Measurements from ENCODE around the gene SPNS3.

GRCh38 chr17:4453812-4454591 is 20.3 kb downstream of the SPNS3 start:
- TF ChIP-seq CTCF (IDR thresholded peaks at IDR 0.05 in 2 of 3, conservative IDR thresholded peaks at IDR 0.05 in 1 of 3; ENCODE audit: borderline replicate concordance in 1 of 3, insufficient read depth in 1 of 3, low read depth in 2 of 3, low read length in 2 of 3) (no peak), TCF7L2 (IDR thresholded peaks at IDR 0.05; ENCODE audit: borderline replicate concordance, extremely low read depth, insufficient read depth, insufficient read length) (no peak), POLR2AphosphoS5 (IDR thresholded peaks at IDR 0.05; ENCODE audit: low read depth, low read length) (no peak), RAD21 (IDR thresholded peaks at IDR 0.05; ENCODE audit: low read depth) (no peak), POLR2A (IDR thresholded peaks at IDR 0.05; ENCODE audit: borderline replicate concordance, extremely low read depth, insufficient read depth, insufficient read length) (no peak), EZH2phosphoT487 (IDR thresholded peaks at IDR 0.05; ENCODE audit: borderline replicate concordance) (no peak), ZFX (IDR thresholded peaks at IDR 0.05) (no peak), ZNF274 (IDR thresholded peaks at IDR 0.05; ENCODE audit: low read depth, low read length) (no peak), JUND (IDR thresholded peaks at IDR 0.05) (no peak), EZH2 (IDR thresholded peaks at IDR 0.05) (no peak)

Data from HCT116 (cell line).